Activated CD8-positive, alpha-beta T cell treated with anti-CD3 and anti-CD28 coated beads for 36 hours (primary cell): ENCODE measurements around the gene PGBD4. TPM values are rescaled to one million over a fixed set of nuclear protein-coding genes. Genes with fewer than 3 reads are reported as not detected.

Experiments used
- ATAC-seq: fragments of 200-7000 bp; cut with Tn5 transposase; one replicate; pipeline ENCODE4 v1.10.0; 2021; ENCODE audit warnings: mild to moderate bottlenecking, moderate library complexity
- CTCF ChIA-PET: fragments of 350-600 bp; sonication (Branson Sonifier 250); formaldehyde crosslinking; loops from one replicate; lab custom pipeline; 2021; ENCODE audit warnings: antibody characterized with exemption; lab: Charles Lee
- POLR2A ChIA-PET: fragments of 350-600 bp; sonication (Branson Sonifier 250); formaldehyde crosslinking; loops from one replicate; lab custom pipeline; 2021; ENCODE audit warnings: antibody characterized with exemption; lab: Charles Lee
- DNase-seq: peaks from one replicate; pipeline ENCODE4 v3.0.0-alpha.2; 2020
- H3K27ac Mint-ChIP-seq: one replicate; pipeline ENCODE4 v1.8.0; 2021; ENCODE audit warnings: mild to moderate bottlenecking, mixed read lengths
- H3K27me3 Mint-ChIP-seq: one replicate; pipeline ENCODE4 v1.8.0; 2021; ENCODE audit warnings: mixed read lengths
- H3K36me3 Mint-ChIP-seq: one replicate; pipeline ENCODE4 v1.8.0; 2021; ENCODE audit warnings: low read depth, mixed read lengths
- H3K4me1 Mint-ChIP-seq: one replicate; pipeline ENCODE4 v1.8.0; 2021; ENCODE audit warnings: low read depth, mixed read lengths
- H3K4me3 Mint-ChIP-seq: one replicate; pipeline ENCODE4 v1.8.0; 2021; ENCODE audit warnings: mild to moderate bottlenecking, moderate library complexity, mixed read lengths
- H3K9me3 Mint-ChIP-seq: one replicate; pipeline ENCODE4 v1.8.0; 2021; ENCODE audit warnings: mixed read lengths
- intact Hi-C: fragments of 100-400 bp; cut with micrococcal nuclease; formaldehyde crosslinking; loops from one replicate; pipeline ENCODE4 v1.10.0; 2022
- total RNA-seq, 2 experiments: library from RNA; stranded (reverse); gene quantifications; one replicate each; pipeline ENCODE4 v1.2.3, GENCODE V29; 2021
- TF ChIP-seq, protein P1 (sequence below): fragments of 200-600 bp; IDR thresholded peaks from one replicate; pipeline ENCODE4 v1.8.0; 2022; ENCODE audit warnings: antibody characterized with exemption, mild to moderate bottlenecking

PGBD4 gene
- total RNA-seq: 1 to 10 TPM; 2.6 to 2.7 TPM

DNA sequence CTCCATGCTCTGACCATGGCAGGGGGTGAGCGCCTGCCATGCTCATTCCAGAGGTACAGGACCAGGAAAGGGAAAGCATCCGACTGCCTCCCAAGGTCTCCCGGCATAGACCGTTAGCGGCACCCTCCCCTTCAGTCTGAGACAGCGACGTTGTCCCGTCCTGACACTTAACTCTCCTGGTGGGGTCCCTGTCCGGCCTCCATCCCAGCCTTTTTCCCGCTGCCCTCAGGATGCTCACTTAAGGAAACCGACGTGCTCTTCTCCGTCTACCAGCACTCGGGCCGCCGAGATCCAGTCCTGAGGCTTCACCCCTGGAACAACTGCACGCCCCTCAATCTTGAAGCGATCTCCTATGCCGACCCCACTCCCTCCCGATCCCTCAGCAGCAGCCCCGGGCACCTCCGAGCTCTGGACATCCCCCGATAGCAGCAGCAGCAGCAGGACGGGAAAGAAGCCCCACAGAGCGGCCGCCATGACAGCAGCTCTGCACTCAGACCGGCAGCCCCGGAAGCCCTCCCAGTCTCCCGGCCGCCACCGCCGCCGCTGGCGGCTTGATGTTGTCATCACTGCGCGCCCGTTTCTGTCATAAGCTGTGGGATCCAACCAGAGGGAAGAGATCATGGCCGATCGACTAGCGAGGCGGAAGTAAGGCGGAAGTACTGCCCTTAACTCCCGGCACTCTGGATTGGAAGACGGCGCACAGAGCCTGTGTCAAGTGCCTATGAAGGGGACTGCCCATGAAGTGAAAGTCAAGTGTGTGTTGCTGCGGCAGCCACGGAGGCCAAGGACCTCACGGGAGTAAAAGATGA is at the start of gene PGBD4, which contains the start of gene EMC7:
TSS of gene PGBD4 (plus strand) at position 718 of the 809 bp plus-strand sequence. CDS start 449 bp downstream, outside the sequence.
TSS of gene EMC7 (minus strand) at position 497 of the 809 bp plus-strand sequence. CDS start at position 474, 23 bp downstream.
- Mint-ChIP-seq H3K4me1 (peaks cover 25% of the 10 kb centered on the region), H3K4me3 (peak within 1 kb of the TSS; percentile 100), H3K27me3 (no peaks in the 10 kb centered on the region), H3K9me3 (peaks cover 17% of the 10 kb centered on the region), H3K27ac (peak within 1 kb of the TSS; percentile 99), H3K36me3 (peaks cover 37% of the 10 kb centered on the region)
- DNase-seq (peak; percentile 99), ATAC-seq (peak; percentile 99)
- CTCF ChIA-PET: interaction anchor here (0.7 to 2.0 kb wide), 5 partner anchors 39 to 1218 kb away, joined by 3 to 13 read pairs (median 3); partner anchors contain the start of gene KATNBL1
- intact Hi-C loops: loop anchor here (5.0 kb wide), 1 partner anchor 121 kb away; no protein-coding TSS in a partner anchor
- POLR2A ChIA-PET: interaction anchor here (0.7 to 2.1 kb wide), 6 partner anchors 12 to 1568 kb away, joined by 3 to 9 read pairs (median 4); partner anchors contain the start of genes AVEN and KATNBL1
- TF ChIP-seq, protein P1, sequence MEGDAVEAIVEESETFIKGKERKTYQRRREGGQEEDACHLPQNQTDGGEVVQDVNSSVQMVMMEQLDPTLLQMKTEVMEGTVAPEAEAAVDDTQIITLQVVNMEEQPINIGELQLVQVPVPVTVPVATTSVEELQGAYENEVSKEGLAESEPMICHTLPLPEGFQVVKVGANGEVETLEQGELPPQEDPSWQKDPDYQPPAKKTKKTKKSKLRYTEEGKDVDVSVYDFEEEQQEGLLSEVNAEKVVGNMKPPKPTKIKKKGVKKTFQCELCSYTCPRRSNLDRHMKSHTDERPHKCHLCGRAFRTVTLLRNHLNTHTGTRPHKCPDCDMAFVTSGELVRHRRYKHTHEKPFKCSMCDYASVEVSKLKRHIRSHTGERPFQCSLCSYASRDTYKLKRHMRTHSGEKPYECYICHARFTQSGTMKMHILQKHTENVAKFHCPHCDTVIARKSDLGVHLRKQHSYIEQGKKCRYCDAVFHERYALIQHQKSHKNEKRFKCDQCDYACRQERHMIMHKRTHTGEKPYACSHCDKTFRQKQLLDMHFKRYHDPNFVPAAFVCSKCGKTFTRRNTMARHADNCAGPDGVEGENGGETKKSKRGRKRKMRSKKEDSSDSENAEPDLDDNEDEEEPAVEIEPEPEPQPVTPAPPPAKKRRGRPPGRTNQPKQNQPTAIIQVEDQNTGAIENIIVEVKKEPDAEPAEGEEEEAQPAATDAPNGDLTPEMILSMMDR: no peak

DNA sequence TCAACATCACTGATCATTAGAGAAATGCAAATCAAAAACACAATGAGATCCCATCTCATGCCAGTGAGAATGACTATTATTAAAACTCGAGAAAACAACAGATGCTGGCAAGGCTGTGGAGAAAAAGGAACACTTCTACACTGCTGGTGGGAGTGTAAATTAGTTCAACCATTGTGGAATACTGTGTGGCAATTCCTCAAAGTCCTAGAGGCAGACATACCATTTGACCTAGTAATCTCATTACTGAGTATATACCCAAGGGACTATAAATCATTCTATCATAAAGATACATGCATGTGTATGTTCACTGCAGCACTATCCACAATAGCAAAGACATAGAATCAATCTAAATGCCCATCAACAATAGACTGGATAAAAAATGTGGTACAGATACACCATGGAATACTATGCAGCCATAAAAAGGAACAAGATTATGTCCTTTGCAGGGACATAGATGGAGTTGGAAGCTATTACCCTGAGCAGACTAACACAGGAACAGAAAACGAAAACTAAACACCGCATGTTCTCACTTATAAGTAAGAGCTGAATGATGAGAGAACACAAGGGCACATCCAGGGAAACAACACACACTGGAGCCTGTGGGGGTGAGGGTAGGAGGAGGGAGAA is 47.7 kb upstream of the PGBD4 start:
- TF ChIP-seq, protein P1: no peak
- no peak for ATAC-seq
- peaks cover 22% of the 10 kb centered on the region for H3K9me3 Mint-ChIP-seq
- H3K4me1 Mint-ChIP-seq: no peaks in the 10 kb centered on the region
- intact Hi-C loops: no loop called here
- no peaks in the 10 kb centered on the region for H3K27me3 Mint-ChIP-seq
- ChIA-PET POLR2A (no interaction called here), CTCF (no interaction called here)
- no peak for DNase-seq
- peaks cover 18% of the 10 kb centered on the region for H3K36me3 Mint-ChIP-seq
- no peak overlapping the region for H3K4me3 Mint-ChIP-seq
- no peak overlapping the region for H3K27ac Mint-ChIP-seq

DNA sequence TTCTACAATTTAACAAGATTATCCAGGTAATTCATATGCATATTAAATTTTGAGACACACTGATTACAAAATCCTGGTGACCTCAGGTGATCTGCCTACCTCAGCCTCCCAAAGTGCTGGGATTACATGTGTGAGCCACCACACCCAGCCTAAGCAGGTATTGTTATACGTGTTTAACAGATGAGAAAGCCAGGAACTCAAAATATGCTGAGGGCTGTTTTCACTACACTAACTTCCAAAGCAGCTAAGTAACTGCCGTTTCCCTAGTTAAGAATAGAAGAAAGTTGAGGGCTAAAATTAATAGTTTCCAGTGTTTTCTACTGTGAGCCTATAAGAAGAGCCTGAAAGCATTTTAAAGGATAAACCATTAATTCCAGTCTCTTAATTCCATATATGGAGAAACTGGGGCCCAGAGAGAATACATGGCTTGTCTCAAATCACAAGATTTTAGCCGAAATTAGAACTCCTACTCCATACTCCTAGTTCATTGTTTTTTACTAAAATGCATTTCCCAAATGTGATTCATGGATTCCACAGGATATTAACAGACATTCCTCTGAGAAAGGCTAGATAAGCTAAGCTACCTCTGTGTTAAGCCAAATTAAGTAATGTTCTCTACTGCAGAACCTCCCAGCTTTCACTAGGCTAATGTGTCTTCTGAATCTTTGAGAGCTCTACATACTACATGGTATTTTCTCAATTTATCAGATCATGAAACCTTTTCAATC is 45.9 kb upstream of the PGBD4 start:
- H3K9me3 Mint-ChIP-seq: peaks cover 8% of the 10 kb centered on the region
- TF ChIP-seq, protein P1: no peak
- POLR2A ChIA-PET: interaction anchor here (0.6 kb wide), 1 partner anchor 158 kb away, joined by 3 read pairs; no protein-coding TSS in a partner anchor
- DNase-seq: no peak
- H3K36me3 Mint-ChIP-seq: peaks cover 6% of the 10 kb centered on the region
- no peaks in the 10 kb centered on the region for H3K4me1 Mint-ChIP-seq
- no peak overlapping the region for H3K27ac Mint-ChIP-seq
- CTCF ChIA-PET: no interaction called here
- intact Hi-C loops: no loop called here
- no peak for ATAC-seq
- no peak overlapping the region for H3K4me3 Mint-ChIP-seq
- H3K27me3 Mint-ChIP-seq: no peaks in the 10 kb centered on the region

DNA sequence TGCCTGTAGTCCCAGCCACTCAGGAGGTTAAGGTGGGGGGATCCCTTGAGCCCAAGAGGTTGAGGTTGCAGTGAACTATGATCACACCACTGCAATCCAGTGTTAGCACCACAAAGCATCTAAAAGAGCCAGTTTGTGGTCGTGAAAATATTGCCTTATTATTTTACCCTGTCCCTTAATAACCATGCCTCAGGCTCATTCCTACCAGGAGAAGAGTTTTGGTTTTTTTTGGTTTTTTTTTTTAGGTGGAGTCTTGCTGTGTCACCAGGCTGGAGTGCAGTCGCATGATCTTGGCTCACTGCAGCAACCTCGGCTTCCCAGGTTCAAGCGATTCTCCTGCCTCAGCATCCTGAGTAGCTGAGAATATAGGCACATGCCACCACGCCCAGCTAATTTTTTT is 45.0 kb upstream of the PGBD4 start:
- TF ChIP-seq, protein P1: no peak
- ATAC-seq: no peak
- H3K27ac Mint-ChIP-seq: no peak overlapping the region
- CTCF ChIA-PET: interaction anchor here (0.9 to 1.5 kb wide), 2 partner anchors 152 to 154 kb away, joined by 3 to 7 read pairs; partner anchors contain the start of gene KATNBL1
- intact Hi-C loops: no loop called here
- DNase-seq: no peak
- H3K36me3 Mint-ChIP-seq: no peaks in the 10 kb centered on the region
- no peaks in the 10 kb centered on the region for H3K27me3 Mint-ChIP-seq
- H3K4me3 Mint-ChIP-seq: no peak overlapping the region
- H3K4me1 Mint-ChIP-seq: peaks cover 2% of the 10 kb centered on the region
- peaks cover 2% of the 10 kb centered on the region for H3K9me3 Mint-ChIP-seq
- POLR2A ChIA-PET: no interaction called here
